HepG2 (cell line): ENCODE measurements around the gene STOML2. TPM values are rescaled to one million over a fixed set of nuclear protein-coding genes. Genes with fewer than 3 reads are reported as not detected.

Experiments used
- FOXA3 ChIP-seq: IDR thresholded peaks from 2 replicates; pipeline ENCODE4 v1.6.1; 2016; ENCODE audit warnings: missing genetic modification reagents, missing compliant biosample characterization
- SP2 ChIP-seq: sonication (generic); formaldehyde crosslinking; IDR thresholded peaks from 2 replicates; pipeline ENCODE4 v1.5.1; 2020; ENCODE audit warnings: mild to moderate bottlenecking, missing genetic modification reagents
- TGIF2 ChIP-seq: IDR thresholded peaks from 2 replicates; pipeline ENCODE4 v1.6.1; 2016; ENCODE audit warnings: control low read depth, missing compliant biosample characterization
- ZNF33A ChIP-seq: sonication (generic); formaldehyde crosslinking; IDR thresholded peaks from 2 replicates; pipeline ENCODE4 v1.5.1; 2020; ENCODE audit warnings: missing genetic modification reagents, mild to moderate bottlenecking, moderate library complexity, borderline replicate concordance
- ZNF383 ChIP-seq: sonication (generic); formaldehyde crosslinking; IDR thresholded peaks from 2 replicates; pipeline ENCODE4 v1.4.0; 2020; ENCODE audit warnings: missing genetic modification reagents, mild to moderate bottlenecking, borderline replicate concordance
- ZNF44 ChIP-seq: sonication (generic); formaldehyde crosslinking; IDR thresholded peaks from 2 replicates; pipeline ENCODE4 v1.5.1; 2020; ENCODE audit warnings: mild to moderate bottlenecking, missing genetic modification reagents
- ZNF775 ChIP-seq: sonication (generic); formaldehyde crosslinking; IDR thresholded peaks from 2 replicates; pipeline ENCODE4 v1.4.0; 2020; ENCODE audit warnings: missing genetic modification reagents, mild to moderate bottlenecking, moderate library complexity, borderline replicate concordance
- ZNF891 ChIP-seq: sonication (generic); formaldehyde crosslinking; IDR thresholded peaks from 2 replicates; pipeline ENCODE4 v1.5.0; 2020; ENCODE audit warnings: mild to moderate bottlenecking, missing genetic modification reagents
- polyA plus RNA-seq, 8 experiments: library from polyadenylated mRNA; depleted of rRNA in 3 of 8; stranded (reverse) in 7 of 8; unstranded in 1 of 8; fragments of >200 nt; fragmentation: Illumina TruSeq in 4 of 8; extraction: Trizol in 4 of 8; gene quantifications; 2 replicates each; pipeline versions ENCODE4 v1.2.1 to v1.2.3, GENCODE V29; 2011 to 2016; ENCODE audit warnings: low read depth in 4 of 8, missing spikeins in 1 of 8, mixed read lengths in 1 of 8; ENCODE audit not compliant: insufficient read depth in 1 of 8
- total RNA-seq, 5 experiments: library from RNA; depleted of rRNA; stranded (reverse); fragments of >200 nt; fragmentation: Illumina TruSeq; extraction: Trizol; gene quantifications; 2 replicates each; pipeline ENCODE4 v1.2.3, GENCODE V29; 2016; ENCODE audit warnings: low read depth in 1 of 5
- TF ChIP-seq, protein P1 (sequence below): sonication (generic); formaldehyde crosslinking; IDR thresholded peaks from 2 replicates; pipeline ENCODE4 v1.4.0; 2020; ENCODE audit warnings: missing genetic modification reagents, mild to moderate bottlenecking, borderline replicate concordance
- TF ChIP-seq, protein P2 (sequence below): sonication (generic); formaldehyde crosslinking; IDR thresholded peaks from 2 replicates; pipeline ENCODE4 v1.8.1; 2023; ENCODE audit warnings: mild to moderate bottlenecking, missing genetic modification reagents
- TF ChIP-seq, protein P3 (sequence below): IDR thresholded peaks from 2 replicates; pipeline ENCODE4 v1.6.1; 2016; ENCODE audit warnings: control low read depth
- TF ChIP-seq, protein P4 (sequence below): sonication (generic); formaldehyde crosslinking; IDR thresholded peaks from 2 replicates; pipeline ENCODE4 v1.4.0; 2020; ENCODE audit warnings: missing genetic modification reagents, borderline replicate concordance
- TF ChIP-seq, protein P5 (sequence below): sonication (generic); formaldehyde crosslinking; IDR thresholded peaks from 2 replicates; pipeline ENCODE4 v1.4.0; 2020; ENCODE audit warnings: missing genetic modification reagents, borderline replicate concordance
- TF ChIP-seq, protein P6 (sequence below): sonication (generic); formaldehyde crosslinking; IDR thresholded peaks from 2 replicates; pipeline ENCODE4 v1.4.0; 2020; ENCODE audit warnings: mild to moderate bottlenecking, missing genetic modification reagents

STOML2 gene
- total and polyA plus RNA-seq, 2 of the 13 experiments (the other 11 are each of a cell fraction or from before 2014, with no cell fraction given), result 245 to 250 TPM

DNA sequence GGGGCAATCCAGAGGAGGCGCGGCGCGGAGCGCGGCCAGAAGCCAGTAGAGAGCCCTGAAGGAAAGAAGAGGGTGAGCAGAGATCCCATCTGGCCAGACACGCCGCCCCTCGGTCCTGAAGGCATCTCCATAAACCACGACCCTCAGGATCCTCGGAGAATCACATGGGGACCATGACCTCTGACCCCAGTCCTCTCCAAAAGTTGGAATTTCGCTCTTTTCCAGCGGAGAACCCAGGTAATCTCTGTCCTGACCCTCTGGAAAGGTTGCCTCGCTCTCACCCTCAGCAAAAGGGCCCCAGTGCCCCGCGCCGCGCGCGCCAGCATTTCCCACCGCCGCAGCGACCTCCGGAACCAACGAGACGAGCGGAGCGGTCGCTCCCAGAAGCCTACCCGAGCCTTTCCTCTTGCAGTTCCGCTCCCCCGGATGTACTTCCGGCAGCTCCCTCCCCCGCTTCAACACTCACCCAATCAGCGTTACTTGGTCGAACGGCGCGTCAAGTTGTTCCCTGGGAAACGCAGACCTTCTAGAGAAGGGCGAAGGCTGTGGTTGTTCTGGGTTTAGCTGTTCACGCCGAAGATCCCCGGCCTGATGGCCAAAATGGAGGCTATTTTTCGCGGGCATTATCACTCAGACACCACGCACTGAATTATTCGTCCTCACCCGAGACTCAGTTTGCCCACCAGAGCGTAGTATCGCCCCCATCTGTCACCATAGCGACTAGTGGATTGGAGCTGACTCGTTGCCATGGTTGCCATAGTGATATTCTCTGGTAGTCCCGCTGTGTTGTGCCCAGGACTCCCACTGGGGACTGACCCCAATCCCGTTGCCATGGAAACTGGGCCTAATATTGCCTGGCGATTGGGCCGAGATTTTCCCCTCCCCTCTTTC is at the start of gene STOML2 (continued):
- TF ChIP-seq, protein P1, sequence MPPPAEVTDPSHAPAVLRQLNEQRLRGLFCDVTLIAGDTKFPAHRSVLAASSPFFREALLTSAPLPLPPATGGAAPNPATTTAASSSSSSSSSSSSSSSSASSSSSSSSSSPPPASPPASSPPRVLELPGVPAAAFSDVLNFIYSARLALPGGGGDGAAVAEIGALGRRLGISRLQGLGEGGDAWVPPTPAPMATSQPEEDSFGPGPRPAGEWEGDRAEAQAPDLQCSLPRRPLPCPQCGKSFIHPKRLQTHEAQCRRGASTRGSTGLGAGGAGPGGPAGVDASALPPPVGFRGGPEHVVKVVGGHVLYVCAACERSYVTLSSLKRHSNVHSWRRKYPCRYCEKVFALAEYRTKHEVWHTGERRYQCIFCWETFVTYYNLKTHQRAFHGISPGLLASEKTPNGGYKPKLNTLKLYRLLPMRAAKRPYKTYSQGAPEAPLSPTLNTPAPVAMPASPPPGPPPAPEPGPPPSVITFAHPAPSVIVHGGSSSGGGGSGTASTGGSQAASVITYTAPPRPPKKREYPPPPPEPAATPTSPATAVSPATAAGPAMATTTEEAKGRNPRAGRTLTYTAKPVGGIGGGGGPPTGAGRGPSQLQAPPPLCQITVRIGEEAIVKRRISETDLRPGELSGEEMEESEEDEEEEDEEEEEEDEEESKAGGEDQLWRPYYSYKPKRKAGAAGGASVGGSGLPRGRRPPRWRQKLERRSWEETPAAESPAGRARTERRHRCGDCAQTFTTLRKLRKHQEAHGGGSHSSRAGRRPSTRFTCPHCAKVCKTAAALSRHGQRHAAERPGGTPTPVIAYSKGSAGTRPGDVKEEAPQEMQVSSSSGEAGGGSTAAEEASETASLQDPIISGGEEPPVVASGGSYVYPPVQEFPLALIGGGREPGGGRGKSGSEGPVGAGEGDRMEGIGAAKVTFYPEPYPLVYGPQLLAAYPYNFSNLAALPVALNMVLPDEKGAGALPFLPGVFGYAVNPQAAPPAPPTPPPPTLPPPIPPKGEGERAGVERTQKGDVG, result peak; percentile 67; the same call in 1 of the 2 replicates
- TF ChIP-seq FOXA3 (peak; percentile 69), SP2 (CRISPR knock-in tag) (peak; percentile 82), ZNF33A (CRISPR knock-in tag) (no peak), TGIF2 (peak; percentile 92), ZNF891 (CRISPR knock-in tag) (no peak), ZNF44 (CRISPR knock-in tag) (no peak; the same call in 1 of the 2 replicates), ZNF383 (no peak), ZNF775 (CRISPR knock-in tag) (no peak)
- TF ChIP-seq, protein P2, sequence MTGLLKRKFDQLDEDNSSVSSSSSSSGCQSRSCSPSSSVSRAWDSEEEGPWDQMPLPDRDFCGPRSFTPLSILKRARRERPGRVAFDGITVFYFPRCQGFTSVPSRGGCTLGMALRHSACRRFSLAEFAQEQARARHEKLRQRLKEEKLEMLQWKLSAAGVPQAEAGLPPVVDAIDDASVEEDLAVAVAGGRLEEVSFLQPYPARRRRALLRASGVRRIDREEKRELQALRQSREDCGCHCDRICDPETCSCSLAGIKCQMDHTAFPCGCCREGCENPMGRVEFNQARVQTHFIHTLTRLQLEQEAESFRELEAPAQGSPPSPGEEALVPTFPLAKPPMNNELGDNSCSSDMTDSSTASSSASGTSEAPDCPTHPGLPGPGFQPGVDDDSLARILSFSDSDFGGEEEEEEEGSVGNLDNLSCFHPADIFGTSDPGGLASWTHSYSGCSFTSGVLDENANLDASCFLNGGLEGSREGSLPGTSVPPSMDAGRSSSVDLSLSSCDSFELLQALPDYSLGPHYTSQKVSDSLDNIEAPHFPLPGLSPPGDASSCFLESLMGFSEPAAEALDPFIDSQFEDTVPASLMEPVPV (CRISPR knock-in tag), result 0 out of 2 replicates have a peak, but pooled peaks have one; percentile 73
- TF ChIP-seq, protein P3, sequence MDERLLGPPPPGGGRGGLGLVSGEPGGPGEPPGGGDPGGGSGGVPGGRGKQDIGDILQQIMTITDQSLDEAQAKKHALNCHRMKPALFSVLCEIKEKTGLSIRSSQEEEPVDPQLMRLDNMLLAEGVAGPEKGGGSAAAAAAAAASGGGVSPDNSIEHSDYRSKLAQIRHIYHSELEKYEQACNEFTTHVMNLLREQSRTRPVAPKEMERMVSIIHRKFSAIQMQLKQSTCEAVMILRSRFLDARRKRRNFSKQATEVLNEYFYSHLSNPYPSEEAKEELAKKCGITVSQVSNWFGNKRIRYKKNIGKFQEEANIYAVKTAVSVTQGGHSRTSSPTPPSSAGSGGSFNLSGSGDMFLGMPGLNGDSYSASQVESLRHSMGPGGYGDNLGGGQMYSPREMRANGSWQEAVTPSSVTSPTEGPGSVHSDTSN (CRISPR knock-in tag), result no peak
- TF ChIP-seq, protein P4, sequence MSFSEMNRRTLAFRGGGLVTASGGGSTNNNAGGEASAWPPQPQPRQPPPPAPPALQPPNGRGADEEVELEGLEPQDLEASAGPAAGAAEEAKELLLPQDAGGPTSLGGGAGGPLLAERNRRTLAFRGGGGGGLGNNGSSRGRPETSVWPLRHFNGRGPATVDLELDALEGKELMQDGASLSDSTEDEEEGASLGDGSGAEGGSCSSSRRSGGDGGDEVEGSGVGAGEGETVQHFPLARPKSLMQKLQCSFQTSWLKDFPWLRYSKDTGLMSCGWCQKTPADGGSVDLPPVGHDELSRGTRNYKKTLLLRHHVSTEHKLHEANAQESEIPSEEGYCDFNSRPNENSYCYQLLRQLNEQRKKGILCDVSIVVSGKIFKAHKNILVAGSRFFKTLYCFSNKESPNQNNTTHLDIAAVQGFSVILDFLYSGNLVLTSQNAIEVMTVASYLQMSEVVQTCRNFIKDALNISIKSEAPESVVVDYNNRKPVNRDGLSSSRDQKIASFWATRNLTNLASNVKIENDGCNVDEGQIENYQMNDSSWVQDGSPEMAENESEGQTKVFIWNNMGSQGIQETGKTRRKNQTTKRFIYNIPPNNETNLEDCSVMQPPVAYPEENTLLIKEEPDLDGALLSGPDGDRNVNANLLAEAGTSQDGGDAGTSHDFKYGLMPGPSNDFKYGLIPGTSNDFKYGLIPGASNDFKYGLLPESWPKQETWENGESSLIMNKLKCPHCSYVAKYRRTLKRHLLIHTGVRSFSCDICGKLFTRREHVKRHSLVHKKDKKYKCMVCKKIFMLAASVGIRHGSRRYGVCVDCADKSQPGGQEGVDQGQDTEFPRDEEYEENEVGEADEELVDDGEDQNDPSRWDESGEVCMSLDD (CRISPR knock-in tag), result no peak
- TF ChIP-seq, protein P5, sequence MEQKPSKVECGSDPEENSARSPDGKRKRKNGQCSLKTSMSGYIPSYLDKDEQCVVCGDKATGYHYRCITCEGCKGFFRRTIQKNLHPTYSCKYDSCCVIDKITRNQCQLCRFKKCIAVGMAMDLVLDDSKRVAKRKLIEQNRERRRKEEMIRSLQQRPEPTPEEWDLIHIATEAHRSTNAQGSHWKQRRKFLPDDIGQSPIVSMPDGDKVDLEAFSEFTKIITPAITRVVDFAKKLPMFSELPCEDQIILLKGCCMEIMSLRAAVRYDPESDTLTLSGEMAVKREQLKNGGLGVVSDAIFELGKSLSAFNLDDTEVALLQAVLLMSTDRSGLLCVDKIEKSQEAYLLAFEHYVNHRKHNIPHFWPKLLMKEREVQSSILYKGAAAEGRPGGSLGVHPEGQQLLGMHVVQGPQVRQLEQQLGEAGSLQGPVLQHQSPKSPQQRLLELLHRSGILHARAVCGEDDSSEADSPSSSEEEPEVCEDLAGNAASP (CRISPR knock-in tag), result peak; percentile 66; the same call in 1 of the 2 replicates
- TF ChIP-seq, protein P6, sequence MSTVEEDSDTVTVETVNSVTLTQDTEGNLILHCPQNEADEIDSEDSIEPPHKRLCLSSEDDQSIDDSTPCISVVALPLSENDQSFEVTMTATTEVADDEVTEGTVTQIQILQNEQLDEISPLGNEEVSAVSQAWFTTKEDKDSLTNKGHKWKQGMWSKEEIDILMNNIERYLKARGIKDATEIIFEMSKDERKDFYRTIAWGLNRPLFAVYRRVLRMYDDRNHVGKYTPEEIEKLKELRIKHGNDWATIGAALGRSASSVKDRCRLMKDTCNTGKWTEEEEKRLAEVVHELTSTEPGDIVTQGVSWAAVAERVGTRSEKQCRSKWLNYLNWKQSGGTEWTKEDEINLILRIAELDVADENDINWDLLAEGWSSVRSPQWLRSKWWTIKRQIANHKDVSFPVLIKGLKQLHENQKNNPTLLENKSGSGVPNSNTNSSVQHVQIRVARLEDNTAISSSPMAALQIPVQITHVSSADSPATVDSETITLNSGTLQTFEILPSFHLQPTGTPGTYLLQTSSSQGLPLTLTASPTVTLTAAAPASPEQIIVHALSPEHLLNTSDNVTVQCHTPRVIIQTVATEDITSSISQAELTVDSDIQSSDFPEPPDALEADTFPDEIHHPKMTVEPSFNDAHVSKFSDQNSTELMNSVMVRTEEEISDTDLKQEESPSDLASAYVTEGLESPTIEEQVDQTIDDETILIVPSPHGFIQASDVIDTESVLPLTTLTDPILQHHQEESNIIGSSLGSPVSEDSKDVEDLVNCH (CRISPR knock-in tag), result no peak
